ENCODE measurements around the gene WDR86.

WDR86 gene

DNA sequence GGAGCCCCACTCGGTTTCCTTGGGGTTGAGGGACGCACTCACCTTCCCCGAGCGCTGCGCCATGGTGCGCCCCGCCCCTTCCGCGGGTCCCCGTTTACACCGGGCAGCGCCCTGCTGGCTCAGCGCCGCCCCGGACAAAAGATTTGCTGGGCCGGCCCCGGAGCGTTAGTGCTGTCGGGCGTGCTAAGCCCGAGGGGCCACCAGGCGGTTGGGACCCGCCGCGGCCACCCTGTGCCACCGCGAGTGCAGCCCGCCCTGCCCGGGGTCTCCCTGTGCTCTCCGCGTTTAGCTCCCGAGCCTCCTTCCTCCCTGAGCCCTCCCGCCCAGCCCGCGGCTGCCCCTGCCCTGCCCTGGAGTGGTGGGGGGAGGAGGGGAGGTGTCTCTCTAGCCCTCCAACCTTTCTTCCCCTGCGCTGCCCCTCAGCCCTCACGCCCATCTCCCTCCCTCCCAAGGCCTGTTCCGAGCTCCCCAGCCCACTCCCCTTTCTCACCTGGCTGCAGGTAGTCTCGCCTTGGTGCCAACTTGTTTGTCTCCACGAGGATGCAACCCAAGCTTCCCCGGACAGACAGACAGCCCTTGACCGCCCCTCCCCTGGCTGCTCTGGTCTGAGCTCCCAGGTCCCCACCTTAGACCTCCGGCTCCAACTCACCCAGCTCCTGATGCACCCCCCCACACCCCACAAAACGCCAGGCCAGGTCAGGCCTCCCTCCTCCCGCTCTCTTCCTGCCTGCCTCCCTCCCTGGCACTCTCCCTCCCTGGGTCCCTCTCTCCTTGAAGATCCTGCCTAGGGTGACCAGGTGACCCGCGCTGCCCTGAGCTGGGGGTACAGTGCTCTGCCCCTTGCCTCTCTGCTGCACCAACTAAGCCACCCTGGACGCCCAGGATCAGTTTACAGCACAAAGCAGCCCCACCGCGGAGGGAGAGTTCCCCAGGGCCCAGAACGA, 30.3 kb upstream of the WDR86 start, which contains the start of gene CRYGN:
Gene CRYGN, minus strand, starts transcription at position 287 of the 944 bp plus-strand sequence. Its CDS starts 224 bp downstream, at position 63.
- DNase-seq (ENCODE audit: low spot score) = peak; percentile 47

DNA sequence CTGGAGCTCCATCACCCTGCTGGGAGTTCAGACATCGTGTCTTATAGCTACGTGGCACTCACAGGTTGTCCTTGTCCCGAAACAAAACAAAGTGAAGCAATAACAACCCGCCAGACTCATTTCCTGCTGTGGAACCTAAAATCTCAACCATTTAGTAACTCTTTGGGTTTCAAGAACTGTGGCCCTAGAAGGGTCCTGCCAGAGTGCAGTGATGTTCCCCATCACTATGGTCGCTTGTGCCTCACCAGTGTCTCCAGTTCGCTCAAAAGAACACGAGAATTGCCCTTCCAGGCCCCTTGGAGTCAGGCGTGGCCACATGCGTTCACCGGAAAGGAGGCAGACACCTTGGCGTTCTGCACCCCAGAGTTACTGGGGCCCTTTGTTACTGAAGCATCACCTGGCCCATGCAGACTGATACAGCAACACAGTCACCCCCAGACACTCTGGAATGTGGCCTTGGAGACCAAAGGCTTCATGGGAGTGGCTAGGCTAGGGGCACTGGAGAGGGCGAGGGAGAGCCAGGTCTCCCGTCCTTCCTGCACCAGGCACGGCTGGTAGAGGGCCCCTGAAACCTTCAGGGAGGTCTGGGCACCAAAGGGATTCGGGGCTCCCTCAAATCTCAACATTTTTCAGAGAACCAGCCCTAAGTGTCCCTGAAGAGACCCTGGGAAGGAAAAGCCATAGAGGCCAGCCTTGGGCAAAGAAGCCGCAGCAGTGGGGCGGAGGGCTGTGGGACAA, 29.2 kb upstream of the WDR86 start:
- no peak for DNase-seq (ENCODE audit: low spot score)

DNA sequence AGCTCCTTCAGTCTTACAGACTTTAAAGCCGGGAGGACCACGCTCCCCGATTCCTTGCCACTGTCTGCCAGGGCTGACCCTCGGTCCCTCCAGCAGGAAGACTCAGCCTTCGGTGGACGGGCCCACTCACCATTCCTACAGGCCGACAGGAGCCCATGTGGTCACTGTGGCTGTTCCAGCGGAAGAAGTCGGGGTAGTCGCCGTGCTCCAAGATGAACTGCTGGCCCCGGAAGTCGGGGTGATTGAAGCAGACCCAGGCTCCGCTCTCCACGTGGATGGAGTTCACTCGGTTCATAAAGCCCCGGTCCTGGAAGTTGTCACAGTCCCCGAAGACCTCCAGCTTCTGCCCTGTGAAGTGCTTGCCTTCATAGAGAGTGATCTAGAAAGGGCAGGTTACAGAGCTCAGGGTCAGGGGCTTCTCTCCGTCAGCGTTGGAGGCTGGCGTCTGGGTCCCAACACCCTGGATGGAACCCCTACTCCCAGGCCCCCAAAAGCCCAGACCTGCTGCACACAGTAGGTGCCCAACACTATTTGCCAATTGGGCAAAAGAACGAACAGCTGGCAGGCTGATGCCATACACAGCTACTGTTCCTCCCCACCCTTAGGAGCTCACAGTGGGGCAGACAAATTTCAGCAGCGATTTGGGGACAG, 28.2 kb upstream of the WDR86 start:
- DNase-seq (ENCODE audit: low spot score) = no peak

DNA sequence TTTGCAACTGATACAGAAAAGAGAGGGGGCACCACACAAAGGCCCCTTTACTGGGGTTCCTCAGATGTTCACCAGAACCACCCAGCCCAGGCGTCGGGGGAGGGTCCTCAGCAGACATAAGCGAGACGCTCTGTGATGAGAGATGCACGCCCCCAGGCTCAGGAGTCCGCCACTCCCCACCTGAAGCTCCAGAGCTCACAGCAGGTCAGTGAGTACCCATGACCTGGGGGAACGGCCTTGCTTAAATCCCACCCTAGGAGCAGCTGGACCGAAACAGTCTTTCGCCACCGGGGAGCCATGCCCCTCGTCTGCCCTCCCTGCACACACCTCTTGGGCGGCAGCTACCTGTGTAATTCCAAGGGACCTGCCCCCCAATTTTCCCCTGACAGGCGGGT, 27.3 kb upstream of the WDR86 start:
- no peak for DNase-seq (ENCODE audit: low spot score)

DNA sequence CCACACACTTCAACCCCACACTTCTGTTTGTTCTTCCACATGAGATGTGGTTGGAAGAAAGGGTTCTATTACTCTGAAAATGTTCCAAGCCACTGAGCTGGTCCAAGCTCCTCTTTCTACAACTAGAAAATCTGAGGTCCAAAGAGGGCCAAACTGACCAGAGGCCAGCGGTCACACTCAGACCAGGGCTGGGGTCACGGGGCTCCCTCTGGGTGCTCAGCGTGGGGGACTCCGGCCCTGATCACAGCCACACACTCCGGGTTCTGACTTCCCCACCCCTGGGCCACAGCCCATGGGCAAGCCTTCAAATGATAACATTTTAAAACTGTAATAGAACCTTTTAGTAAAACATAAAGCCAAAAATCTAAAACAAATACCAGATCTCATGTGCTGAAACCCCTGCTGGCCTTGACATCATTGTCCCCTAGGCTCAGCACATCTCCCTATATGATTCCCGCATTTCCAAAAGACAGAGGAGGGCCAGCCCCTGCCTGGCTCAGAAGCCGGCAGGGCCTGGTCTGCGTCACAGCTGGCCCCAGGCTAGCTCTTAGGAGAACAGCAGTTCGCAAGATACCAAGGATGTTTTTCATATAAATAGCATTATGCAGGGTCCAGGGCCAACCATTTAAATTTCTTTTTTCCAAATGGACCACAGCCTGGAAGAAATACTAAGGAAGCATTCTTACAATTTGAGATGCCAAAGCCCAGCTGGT, 26.8 kb upstream of the WDR86 start:
- DNase-seq (ENCODE audit: low spot score) = peak; percentile 60

DNA sequence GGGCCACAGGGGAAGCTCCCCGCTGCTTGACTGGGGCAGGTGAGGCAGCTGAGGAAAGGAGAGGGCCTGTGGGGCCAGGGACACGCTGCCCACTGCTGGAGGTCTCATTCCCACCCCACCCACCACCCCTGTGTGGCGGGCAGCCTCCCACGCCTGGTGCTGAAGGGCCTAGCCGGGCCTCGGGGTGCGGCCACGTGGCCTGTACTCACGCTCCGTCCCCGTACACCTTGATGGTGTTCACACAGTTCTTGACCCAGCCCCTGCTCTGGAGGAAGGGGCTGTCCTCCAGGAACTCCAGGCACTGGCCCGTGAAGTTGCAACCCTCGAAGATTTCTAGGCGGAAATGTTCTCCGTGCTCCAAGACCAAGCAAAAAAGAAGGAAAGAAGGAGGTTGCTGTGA, 26.1 kb upstream of the WDR86 start:
- DNase-seq (ENCODE audit: low spot score) = no peak

DNA sequence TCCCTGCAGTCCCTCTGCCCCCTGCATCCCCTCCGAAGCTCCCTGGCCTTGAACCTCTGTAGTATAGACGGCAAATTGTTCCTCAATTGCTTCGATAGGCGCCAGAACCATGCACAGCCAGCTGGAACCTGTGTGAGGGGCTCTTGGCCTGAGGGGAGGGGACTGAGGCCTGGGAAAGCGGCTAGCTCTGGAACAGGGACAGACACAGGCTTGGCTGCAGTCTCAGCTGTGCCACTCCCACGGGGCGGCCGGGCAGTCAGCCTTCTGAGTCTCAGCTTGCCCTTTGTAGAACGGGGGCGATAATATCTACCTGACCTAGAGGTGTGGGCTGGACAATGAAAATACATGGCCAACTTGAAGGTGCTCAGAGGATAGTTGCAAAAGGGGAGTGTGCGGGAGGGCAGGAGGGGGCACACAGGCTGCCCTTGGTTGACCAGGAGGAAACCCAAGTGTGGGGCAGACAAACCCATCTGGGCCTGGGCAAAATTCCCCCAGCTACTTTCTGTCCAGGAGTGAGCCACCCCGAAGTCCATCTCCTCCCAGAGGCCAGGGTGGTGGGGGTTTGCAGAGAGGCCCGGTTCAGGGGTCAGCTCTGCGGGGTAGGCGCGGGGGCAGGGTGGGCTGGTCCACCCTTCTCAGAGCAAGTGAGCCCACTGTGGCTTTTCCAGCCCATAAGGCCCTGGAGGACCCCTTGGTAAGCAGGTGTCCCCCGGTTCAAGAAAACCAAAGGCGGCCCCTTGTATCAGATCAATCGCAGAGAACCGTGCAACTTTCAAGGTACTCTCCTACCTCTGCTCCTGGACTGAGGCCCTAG, 25.5 kb upstream of the WDR86 start:
- no peak for DNase-seq (ENCODE audit: low spot score)

DNA sequence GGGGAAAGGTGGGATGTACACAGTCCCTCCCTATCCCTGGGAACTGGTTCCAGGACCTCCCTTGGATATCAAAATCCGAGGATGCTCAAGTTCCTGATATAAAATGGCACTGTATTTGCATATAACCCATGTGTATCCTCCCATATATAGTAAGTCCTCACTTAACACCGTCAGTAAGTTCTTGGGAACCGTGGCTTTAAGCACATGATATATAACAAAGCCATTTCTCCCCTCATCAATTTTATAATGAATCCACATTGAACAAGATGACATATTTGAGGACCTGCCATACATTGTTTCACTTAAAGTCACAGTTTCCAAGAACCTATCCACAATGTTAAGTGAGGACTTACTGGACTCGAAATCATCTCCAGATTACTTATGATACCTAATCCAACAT, 24.7 kb upstream of the WDR86 start:
- DNase-seq (ENCODE audit: low spot score) = no peak

DNA sequence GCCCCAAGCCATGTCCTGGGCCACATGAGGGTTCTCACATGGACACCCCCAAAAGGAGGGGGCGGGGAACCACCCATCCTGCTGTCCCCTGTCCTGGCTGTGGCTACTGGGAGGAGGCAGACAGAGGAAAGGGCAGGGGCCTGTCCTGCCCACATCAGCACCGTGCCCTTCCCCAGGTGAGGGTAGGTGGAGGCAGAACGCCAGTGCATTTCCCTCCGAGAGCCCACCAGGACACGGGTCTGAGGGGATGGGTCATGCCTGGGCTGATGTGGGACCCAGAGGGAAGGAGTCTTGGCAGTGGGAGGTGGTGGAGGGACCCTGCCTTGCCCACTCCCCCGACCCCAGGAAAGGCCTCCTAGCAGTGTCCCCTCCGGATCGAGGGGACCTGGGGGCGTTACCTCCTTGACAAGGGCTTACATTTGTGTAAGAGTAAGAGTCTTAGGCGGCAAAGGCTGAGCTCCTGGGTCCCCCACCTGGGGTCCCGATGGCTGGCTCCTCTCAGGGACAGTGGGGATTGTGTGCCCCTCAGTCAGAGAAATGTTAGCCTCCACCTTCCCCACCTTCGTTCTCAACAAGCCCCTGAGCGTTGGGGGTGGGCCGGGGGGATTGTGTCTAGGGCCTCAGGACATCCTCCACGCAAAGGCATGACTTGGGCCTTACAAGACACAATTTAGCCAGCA, 24.0 kb upstream of the WDR86 start:
- DNase-seq (ENCODE audit: low spot score) = no peak

DNA sequence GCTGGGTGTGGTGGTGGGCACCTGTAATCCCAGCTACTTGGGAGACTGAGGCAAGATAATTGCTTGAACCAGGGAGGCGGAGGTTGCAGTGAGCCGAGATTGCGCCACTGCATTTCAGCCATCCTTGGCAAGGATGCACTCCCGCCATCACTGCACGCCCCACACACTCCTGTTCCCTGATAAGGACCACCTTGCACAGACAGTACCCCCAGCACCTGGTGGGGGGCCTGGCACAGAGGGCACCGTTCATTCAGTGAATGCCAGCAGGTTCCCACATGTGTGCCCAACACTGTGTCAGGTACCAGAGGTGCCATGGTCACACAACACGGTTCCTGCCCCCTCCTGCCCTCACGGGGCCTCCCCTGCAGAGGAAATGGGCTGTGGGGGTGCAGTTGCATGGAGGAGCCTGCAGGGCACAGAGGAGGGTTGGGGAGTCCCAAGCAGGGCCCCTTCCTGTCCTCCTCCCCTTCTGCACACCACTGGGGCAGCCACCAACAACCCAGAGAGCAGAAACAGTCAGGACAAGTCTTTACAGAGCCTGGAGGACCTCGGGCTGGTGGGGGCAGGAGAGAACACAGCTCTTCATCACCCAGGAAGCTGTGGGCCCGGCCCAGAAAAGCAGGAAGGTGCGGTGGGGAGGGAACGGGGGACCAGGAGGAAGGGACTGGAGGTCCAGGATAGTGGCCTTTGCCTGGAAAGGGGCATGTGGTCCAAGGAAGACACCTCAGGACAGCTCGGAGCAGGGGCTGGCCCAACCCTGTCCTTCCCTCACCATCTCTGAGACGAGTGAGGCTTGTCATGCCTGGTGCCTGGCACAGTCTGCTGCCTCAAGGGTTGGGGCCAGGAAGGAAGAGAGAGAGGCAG, 23.1 kb upstream of the WDR86 start:
- no peak for DNase-seq (ENCODE audit: low spot score)

DNA sequence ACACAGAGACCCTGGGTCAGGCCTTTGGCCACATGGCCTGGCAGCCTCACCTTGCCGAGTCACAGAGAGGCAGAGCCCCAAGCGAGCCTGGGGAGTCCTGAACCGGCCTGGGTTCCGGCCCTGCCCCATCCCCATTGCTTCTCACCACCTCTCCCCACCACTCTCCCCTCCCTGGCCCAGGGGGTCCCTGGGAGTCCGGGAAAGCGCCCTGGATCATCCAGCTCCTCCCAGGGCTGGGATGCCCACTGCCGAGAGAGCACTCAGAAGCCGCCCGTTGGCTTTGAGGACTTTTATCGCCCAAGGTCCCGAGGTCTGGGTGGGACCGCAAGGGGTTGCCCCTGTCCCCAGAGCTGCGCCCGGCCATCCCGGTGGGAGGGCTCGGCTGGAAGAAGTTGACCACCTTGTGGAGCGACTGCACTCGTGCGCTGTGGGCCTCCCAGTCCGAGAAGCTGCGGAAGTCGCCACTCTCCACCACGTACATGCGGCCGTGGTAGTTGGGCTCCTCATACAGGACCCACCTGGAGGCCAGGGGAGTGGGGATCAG, 22.0 kb upstream of the WDR86 start:
- no peak for DNase-seq (ENCODE audit: low spot score)

DNA sequence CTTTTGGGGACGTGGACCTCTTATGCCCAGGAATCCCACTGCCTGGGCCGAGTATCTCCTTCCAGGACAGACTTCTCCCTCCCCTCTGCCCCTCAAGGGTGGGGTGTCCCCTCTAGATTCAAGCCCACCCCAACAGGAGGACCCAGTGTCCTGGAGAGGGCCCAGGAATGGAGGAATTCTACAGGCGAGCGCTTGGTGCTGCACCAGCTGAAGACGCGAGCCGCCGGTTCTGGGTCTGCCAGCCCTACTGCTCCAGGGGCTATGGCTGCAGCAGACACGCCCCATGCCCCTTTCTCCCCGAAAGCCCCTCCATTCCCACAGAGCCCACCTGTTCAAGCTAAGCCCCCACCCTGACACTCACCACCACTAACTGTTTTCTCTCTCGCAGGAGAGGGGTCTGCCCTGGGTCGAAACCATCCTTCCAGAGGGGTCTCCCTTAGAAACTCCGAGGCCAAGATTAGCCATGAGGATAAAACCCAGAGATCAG, 21.5 kb upstream of the WDR86 start:
- DNase-seq (ENCODE audit: low spot score) = no peak

DNA sequence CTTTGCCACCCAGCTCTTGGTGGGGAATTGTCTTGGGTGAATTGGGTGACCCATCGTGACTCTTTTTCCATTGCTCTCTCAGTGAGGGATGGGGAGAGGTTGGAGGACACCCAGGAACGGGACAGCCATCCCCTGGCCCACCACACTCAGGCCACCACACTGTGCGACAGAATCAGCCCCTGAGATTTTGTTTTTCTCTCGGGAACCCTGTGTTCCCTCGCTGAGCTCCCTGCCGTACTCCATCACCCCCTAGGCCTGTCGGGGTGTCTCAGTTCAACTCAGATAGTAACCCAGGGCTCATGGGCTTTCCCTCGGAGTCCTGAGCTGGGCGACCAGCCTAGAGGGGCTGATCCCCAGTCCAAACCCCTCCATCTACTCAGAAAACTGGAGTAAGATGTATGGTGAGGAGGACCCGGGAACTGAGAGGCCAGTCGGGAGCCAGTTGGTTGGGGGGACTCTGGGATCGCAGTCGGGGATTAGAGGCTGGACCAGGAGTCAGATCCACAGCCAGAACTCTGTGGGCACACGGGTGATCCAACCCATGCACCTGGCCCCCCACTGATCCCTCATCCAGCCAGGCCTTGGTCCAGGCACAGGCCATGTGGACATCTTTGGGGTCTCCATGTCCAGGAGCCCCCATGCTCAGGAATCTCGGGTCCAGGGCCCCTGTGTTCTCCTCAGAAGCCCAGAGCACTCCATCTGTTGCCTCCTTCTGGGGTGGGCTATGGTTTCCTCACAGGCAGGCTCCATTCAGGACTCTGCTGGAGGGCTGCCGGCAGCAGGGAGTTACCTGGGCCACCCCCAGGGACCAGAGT, 20.8 kb upstream of the WDR86 start:
- no peak for DNase-seq (ENCODE audit: low spot score)

DNA sequence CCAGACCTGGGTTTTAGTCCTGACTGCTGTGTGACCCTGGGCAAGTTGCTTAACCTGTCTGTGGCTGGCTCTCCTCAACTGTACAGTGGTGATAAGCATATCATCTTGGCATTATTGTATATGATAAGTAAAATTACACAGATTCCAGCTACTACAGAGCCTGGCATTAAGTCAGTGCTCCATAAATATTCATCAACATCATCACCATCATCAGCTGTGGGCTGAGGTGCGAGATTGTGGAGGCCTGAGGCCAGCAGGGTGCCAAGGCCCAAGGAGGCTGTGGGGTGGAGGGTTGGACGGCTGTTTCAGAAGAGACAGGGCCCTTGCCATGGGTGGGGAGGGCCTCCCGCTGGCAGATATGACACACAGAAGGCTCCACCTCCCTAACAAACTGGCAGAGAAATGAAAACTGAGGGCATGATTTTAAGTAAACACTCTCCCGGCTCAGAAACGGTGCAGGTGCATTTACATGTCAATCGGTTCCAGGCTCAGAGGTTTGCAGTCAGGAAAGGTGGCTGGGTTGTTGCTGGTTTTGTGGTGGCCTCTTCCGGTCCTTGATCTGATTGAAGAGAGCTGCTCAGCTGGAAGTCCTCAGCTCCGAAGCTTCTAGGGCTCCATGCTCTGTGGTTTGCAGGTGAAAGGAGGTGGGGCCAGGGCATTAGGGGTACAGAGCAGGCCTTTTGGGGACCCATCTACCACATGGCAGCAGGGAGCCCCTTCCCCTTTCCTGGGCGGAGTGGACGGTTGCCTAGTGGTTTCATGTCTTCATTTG, 19.9 kb upstream of the WDR86 start:
- no peak for DNase-seq (ENCODE audit: low spot score)

DNA sequence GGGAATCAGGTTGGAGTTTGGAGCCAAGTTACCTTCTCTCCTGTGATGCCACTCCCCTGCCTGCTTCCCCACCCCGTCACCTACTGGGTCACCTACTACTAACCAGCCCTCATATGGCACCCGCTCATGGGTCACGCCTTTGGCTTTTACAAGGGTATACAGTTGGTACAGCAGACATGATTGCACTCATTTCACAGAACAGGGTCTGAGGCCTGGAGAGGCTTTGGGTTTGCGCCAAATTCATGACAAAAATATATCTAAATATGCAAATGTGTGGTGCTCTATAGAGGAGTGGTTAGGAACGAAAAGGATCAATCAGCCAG, 19.4 kb upstream of the WDR86 start:
- DNase-seq (ENCODE audit: low spot score) = no peak

DNA sequence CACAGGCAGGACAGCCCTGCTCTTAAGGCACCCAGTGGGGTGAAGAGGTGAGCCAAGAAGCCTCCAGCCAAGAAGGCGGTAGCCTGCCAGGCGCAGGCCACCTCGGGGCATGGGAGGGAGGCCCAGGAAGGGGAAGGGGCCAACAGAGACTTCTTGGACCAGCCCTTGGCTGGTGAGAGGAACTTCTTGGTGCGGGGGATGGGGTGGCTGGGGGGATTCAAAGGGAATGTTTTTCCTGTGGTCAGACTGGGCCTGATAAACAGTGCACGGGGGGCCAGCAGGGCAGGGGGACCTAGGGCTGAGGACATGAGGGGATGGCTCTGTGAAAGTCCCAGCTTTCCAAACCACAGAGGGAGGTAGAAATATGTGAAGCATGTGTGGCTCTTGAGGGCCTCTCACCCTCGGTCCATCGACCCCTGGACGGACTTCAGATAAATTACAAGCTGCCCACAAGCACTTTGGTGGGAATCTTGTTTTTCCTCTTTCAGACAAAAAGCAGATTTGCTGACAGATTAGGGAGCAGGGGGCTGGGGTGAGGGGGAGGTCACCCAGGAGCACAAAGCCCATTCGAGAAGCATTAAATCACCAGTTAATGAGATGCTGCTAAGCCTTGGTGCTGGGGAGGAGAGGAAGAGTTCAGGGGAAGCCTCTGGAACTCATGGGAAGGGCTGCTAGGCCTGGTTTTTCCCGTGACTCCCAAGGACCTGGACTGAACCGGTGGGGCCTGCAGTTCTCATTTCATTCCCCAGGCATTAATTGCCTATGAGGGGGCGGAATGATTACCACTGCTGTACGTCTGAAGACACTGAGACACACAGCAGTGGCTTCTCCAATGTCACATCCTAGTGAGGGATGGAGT, 18.8 kb upstream of the WDR86 start:
- DNase-seq (ENCODE audit: low spot score) = peak; percentile 48
